DMS79 (cell line): Measurements from ENCODE around the gene SIN3B.

ENCODE experiments used
- DNase-seq: peaks from one replicate; lab custom pipeline; 2025; lab: John Stamatoyannopoulos, UW

The SIN3B gene

GRCh38 chr19:16911046-16911445, 81.8 kb downstream of the SIN3B start:
- DNase-seq = no peak

GRCh38 chr19:16912780-16913179, 83.6 kb downstream of the SIN3B start:
- no peak for DNase-seq

GRCh38 chr19:16914421-16914820, 85.2 kb downstream of the SIN3B start:
- DNase-seq = no peak

GRCh38 chr19:16915135-16915534, 85.9 kb downstream of the SIN3B start:
- no peak for DNase-seq

GRCh38 chr19:16915734-16916133, 86.5 kb downstream of the SIN3B start:
- DNase-seq = no peak

GRCh38 chr19:16917401-16917800, 88.2 kb downstream of the SIN3B start:
- no peak for DNase-seq

GRCh38 chr19:16919496-16919895, 90.3 kb downstream of the SIN3B start:
- no peak for DNase-seq

GRCh38 chr19:16920816-16921529, 91.8 kb downstream of the SIN3B start:
- no peak for DNase-seq

GRCh38 chr19:16921766-16922591, 92.8 kb downstream of the SIN3B start:
- no peak for DNase-seq

GRCh38 chr19:16922592-16922934, 93.4 kb downstream of the SIN3B start:
- DNase-seq = no peak

GRCh38 chr19:16922949-16923348, 93.8 kb downstream of the SIN3B start:
- DNase-seq = no peak

- no peak for DNase-seq
Observed at GRCh38 chr19:16927883-16928282, 98.7 kb downstream of the SIN3B start.

- DNase-seq = no peak
Observed at GRCh38 chr19:16928351-16928750, 99.2 kb downstream of the SIN3B start.

GRCh38 chr19:16928916-16929315, 99.7 kb downstream of the SIN3B start:
- DNase-seq = no peak
